OCI-LY7 (cell line): Measurements from ENCODE around the gene TENT5C. TPM values are rescaled to one million over a fixed set of nuclear protein-coding genes. Genes with fewer than 3 reads are reported as not detected.

Source experiments
- BruUV-seq: library from RNA; stranded (reverse); fragments of 400-500 nt; replicated peaks from 2 replicates; lab custom pipeline; 2021; lab: Mats Ljungman, UMichigan
- CTCF ChIA-PET: fragments of 300-600 bp; sonication (Branson Sonifier 250); formaldehyde crosslinking; loops from one replicate; lab custom pipeline; 2022; ENCODE audit warnings: antibody characterized with exemption; ENCODE audit not compliant: unreplicated experiment; lab: Charles Lee
- POLR2A ChIA-PET: fragments of 300-600 bp; sonication (Branson Sonifier 250); formaldehyde crosslinking; loops from one replicate; lab custom pipeline; 2022; ENCODE audit warnings: antibody characterized with exemption; lab: Charles Lee
- DNase-seq: peaks from one replicate; pipeline ENCODE4 v3.0.0-alpha.2; 2015; ENCODE audit warnings: low spot score
- H2AFZ ChIP-seq: fragments of 200-600 bp; sonication (generic), shearing (Covaris generic); 2 replicates; pipeline ENCODE4 v1.6.1; 2014; ENCODE audit warnings: mild to moderate bottlenecking, antibody characterized with exemption, low read length, moderate library complexity
- H3K27ac ChIP-seq: fragments of 200-600 bp; sonication (generic); 2 replicates; pipeline ENCODE4 v1.5.1; 2014; ENCODE audit warnings: mixed run types, low read depth, mild to moderate bottlenecking, moderate library complexity, low read length, inconsistent platforms; ENCODE audit not compliant: poor library complexity, severe bottlenecking
- H3K36me3 ChIP-seq: fragments of 200-600 bp; sonication (generic); 2 replicates; pipeline ENCODE4 v1.6.1; 2014; ENCODE audit warnings: mild to moderate bottlenecking, antibody characterized with exemption, low read length, moderate library complexity, mixed read lengths; ENCODE audit not compliant: insufficient read depth
- H3K4me1 ChIP-seq: fragments of 200-600 bp; sonication (generic); 2 replicates; pipeline ENCODE4 v1.5.1; 2014; ENCODE audit warnings: mild to moderate bottlenecking, low read length; ENCODE audit not compliant: insufficient read depth, poor library complexity, severe bottlenecking
- H3K4me2 ChIP-seq: fragments of 200-600 bp; sonication (generic); 2 replicates; pipeline ENCODE4 v1.6.1; 2014; ENCODE audit warnings: mild to moderate bottlenecking, low read length
- H3K4me3 ChIP-seq: fragments of 200-600 bp; sonication (generic); 2 replicates; pipeline ENCODE4 v1.5.1; 2014; ENCODE audit warnings: mild to moderate bottlenecking, low read depth, low read length; ENCODE audit not compliant: poor library complexity, severe bottlenecking
- H3K79me2 ChIP-seq: fragments of 200-600 bp; sonication (generic); 2 replicates; pipeline ENCODE4 v1.6.1; 2016; ENCODE audit warnings: low read depth, mild to moderate bottlenecking, low read length, moderate library complexity, mixed read lengths; ENCODE audit not compliant: insufficient read depth
- H3K9me2 ChIP-seq: fragments of 200-600 bp; sonication (generic); 2 replicates; pipeline ENCODE4 v1.6.1; 2016; ENCODE audit warnings: mild to moderate bottlenecking, low read length, mixed read lengths; ENCODE audit not compliant: insufficient read depth
- H3K9me3 ChIP-seq: fragments of 200-600 bp; sonication (generic); 2 replicates; pipeline ENCODE4 v1.6.1; 2014; ENCODE audit warnings: mild to moderate bottlenecking, mixed run types, low read length, mixed read lengths
- H4K20me1 ChIP-seq: fragments of 200-600 bp; sonication (generic); 2 replicates; pipeline ENCODE4 v1.6.1; 2014; ENCODE audit warnings: mild to moderate bottlenecking, antibody characterized with exemption, low read length, moderate library complexity, mixed read lengths; ENCODE audit not compliant: insufficient read depth
- CTCF ChIP-seq: fragments of 200-600 bp; sonication (generic); conservative IDR thresholded peaks from 2 replicates; pipeline ENCODE4 v1.5.1; 2014; ENCODE audit warnings: mild to moderate bottlenecking, antibody characterized with exemption, low read length, moderate library complexity, mixed read lengths
- EZH2phosphoT487 ChIP-seq: fragments of 200-600 bp; sonication (generic); IDR thresholded peaks from 2 replicates; pipeline ENCODE4 v1.6.1; 2018; ENCODE audit warnings: low read depth, borderline replicate concordance, mild to moderate bottlenecking, mixed run types, antibody characterized with exemption, low read length, moderate library complexity, mixed read lengths
- intact Hi-C: fragments of 100-400 bp; cut with micrococcal nuclease; formaldehyde crosslinking; loops from one replicate; pipeline ENCODE4 v1.10.0; 2022; ENCODE audit not compliant: unreplicated experiment
- total RNA-seq, 2 experiments: library from RNA; depleted of rRNA in 1 of 2; stranded (reverse); fragments of >200 nt in 1 of 2; shearing (Covaris generic) in 1 of 2; gene quantifications; 2 replicates each; pipeline ENCODE4 v1.2.3, GENCODE V29; 2014 to 2022

Gene TENT5C
- total RNA-seq, 2 experiments from 2014 or later, result 13.3 to 31.1 TPM

- intact Hi-C loops, result loop anchor here (1.0 kb wide), 4 partner anchors 16 to 49 kb away; no protein-coding TSS in a partner anchor
- no peaks in the 10 kb centered on the region for H4K20me1 ChIP-seq
- no peaks in the 10 kb centered on the region for H3K36me3 ChIP-seq
- H3K4me3 ChIP-seq, result peak overlapping the region; percentile 48
- no peak for DNase-seq
- H3K9me3 ChIP-seq, result no peaks in the 10 kb centered on the region
- no peaks in the 10 kb centered on the region for H3K9me2 ChIP-seq
- H3K4me1 ChIP-seq, result peaks cover 98% of the 10 kb centered on the region
- no peaks in the 10 kb centered on the region for H3K79me2 ChIP-seq
- ChIA-PET POLR2A (interaction anchor here (0.9 to 19.4 kb wide), 10 partner anchors 11 to 119 kb away, joined by 3 to 760 read pairs (median 8); no protein-coding TSS in a partner anchor), CTCF (interaction anchor here (0.6 to 2.5 kb wide), 7 partner anchors 12 to 60 kb away, joined by 3 to 12 read pairs (median 3); no protein-coding TSS in a partner anchor)
- H3K4me2 ChIP-seq, result peak overlapping the region; percentile 73
- peak overlapping the region; percentile 2; the same call in 1 of the 2 replicates for H2AFZ ChIP-seq
- H3K27ac ChIP-seq, result peak overlapping the region; percentile 98
- TF ChIP-seq CTCF, result no peak
- no peak for TF ChIP-seq EZH2phosphoT487
- TSS peak; percentile 72 for BruUV-seq
These were observed 48.1 kb downstream of the TENT5C start for GRCh38 chr1:117653732-117654492.

GRCh38 chr1:117654493-117655219 lies 48.8 kb downstream of the TENT5C start:
- peak; percentile 95 for DNase-seq
- Histone ChIP-seq H3K4me3 (peak overlapping the region; percentile 48), H3K4me2 (peak overlapping the region; percentile 73), H3K79me2 (no peaks in the 10 kb centered on the region), H4K20me1 (no peaks in the 10 kb centered on the region), H3K9me3 (no peaks in the 10 kb centered on the region), H3K27ac (peak overlapping the region; percentile 98), H3K36me3 (no peaks in the 10 kb centered on the region), H3K4me1 (peaks cover 99% of the 10 kb centered on the region), H2AFZ (peak overlapping the region; percentile 2; the same call in 1 of the 2 replicates), H3K9me2 (no peaks in the 10 kb centered on the region)
- intact Hi-C loops, result loop anchor here (1.0 to 5.0 kb wide), 5 partner anchors 16 to 117 kb away; no protein-coding TSS in a partner anchor
- TF ChIP-seq CTCF (no peak), EZH2phosphoT487 (no peak)
- BruUV-seq, result no TSS peak
- CTCF ChIA-PET, result interaction anchor here (0.5 to 3.5 kb wide), 8 partner anchors 11 to 38 kb away, joined by 3 to 16 read pairs (median 4); no protein-coding TSS in a partner anchor
- POLR2A ChIA-PET, result interaction anchor here (0.5 to 19.4 kb wide), 13 partner anchors 10 to 120 kb away, joined by 3 to 760 read pairs (median 4); no protein-coding TSS in a partner anchor
